ENCODE results near the gene UBE2E2.
"Not testable (repeated sequence)": the region's sequence is repeated elsewhere in the genome, so short reads cannot be mapped to it uniquely, and the experiment has no call there.

Gene UBE2E2

GRCh38 chr3:23611737-23612295 is 408.7 kb downstream of the UBE2E2 start:
- H3K4me3 ChIP-seq (ENCODE audit: low read length), result no peak overlapping the region
- no peaks in the 10 kb centered on the region for H3K4me1 ChIP-seq (ENCODE audit: insufficient read depth, low read length)
- H2AFZ ChIP-seq (ENCODE audit: low read depth, low read length), result peak overlapping the region; percentile 33
- no peaks in the 10 kb centered on the region for H3K27me3 ChIP-seq (ENCODE audit: insufficient read depth, low read length)
- no peaks in the 10 kb centered on the region for H3K9me3 ChIP-seq (ENCODE audit: low read length)
- no peaks in the 10 kb centered on the region for H3K36me3 ChIP-seq (ENCODE audit: insufficient read depth, low read length)

GRCh38 chr3:23612296-23612891 is 409.3 kb downstream of the UBE2E2 start:
- no peaks in the 10 kb centered on the region for H3K4me1 ChIP-seq (ENCODE audit: insufficient read depth, low read length)
- H3K9me3 ChIP-seq (ENCODE audit: low read length), result no peaks in the 10 kb centered on the region
- no peak overlapping the region for H3K4me3 ChIP-seq (ENCODE audit: low read length)
- peak overlapping the region; percentile 33 for H2AFZ ChIP-seq (ENCODE audit: low read depth, low read length)
- H3K27me3 ChIP-seq (ENCODE audit: insufficient read depth, low read length), result no peaks in the 10 kb centered on the region
- no peaks in the 10 kb centered on the region for H3K36me3 ChIP-seq (ENCODE audit: insufficient read depth, low read length)

DNA sequence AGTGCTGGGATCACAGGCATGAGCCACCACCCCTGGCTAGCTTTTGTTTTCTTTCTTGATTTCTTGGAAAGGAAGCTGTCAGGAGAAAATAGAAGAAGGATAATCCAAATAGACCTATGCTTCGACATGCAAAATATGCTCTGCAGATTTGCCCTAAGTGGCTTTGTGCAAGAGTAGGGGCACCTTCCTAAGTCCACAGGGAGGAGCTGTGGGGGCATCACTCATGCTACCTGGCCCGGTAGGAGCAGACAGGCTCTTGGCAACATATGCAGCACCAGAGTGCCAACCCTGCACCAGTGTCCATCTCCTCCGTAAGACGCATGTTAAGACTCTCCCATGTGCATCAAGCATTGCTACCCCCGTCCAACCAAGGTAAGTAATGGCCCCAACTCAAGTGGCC is 411.9 kb downstream of the UBE2E2 start:
- no peaks in the 10 kb centered on the region for H3K36me3 ChIP-seq (ENCODE audit: insufficient read depth, low read length)
- no peaks in the 10 kb centered on the region for H3K9me3 ChIP-seq (ENCODE audit: low read length)
- H3K4me3 ChIP-seq (ENCODE audit: low read length), result no peak overlapping the region
- H3K27me3 ChIP-seq (ENCODE audit: insufficient read depth, low read length), result no peaks in the 10 kb centered on the region
- H3K4me1 ChIP-seq (ENCODE audit: insufficient read depth, low read length), result no peaks in the 10 kb centered on the region
- no peak overlapping the region for H2AFZ ChIP-seq (ENCODE audit: low read depth, low read length)

- not testable (repeated sequence) for H3K36me3 ChIP-seq (ENCODE audit: insufficient read depth, low read length); H3K4me3 ChIP-seq (ENCODE audit: low read length); H3K9me3 ChIP-seq (ENCODE audit: low read length); H3K4me1 ChIP-seq (ENCODE audit: insufficient read depth, low read length); H3K27me3 ChIP-seq (ENCODE audit: insufficient read depth, low read length); H2AFZ ChIP-seq (ENCODE audit: low read depth, low read length)
Observed at GRCh38 chr3:23618475-23618874, 415.3 kb downstream of the UBE2E2 start.

GRCh38 chr3:23619705-23620637 is 416.8 kb downstream of the UBE2E2 start:
- Histone ChIP-seq H2AFZ (ENCODE audit: low read depth, low read length) (no peak overlapping the region), H3K36me3 (ENCODE audit: insufficient read depth, low read length) (no peaks in the 10 kb centered on the region), H3K4me3 (ENCODE audit: low read length) (no peak overlapping the region), H3K4me1 (ENCODE audit: insufficient read depth, low read length) (no peaks in the 10 kb centered on the region), H3K27me3 (ENCODE audit: insufficient read depth, low read length) (no peaks in the 10 kb centered on the region), H3K9me3 (ENCODE audit: low read length) (peaks cover 3% of the 10 kb centered on the region)

DNA sequence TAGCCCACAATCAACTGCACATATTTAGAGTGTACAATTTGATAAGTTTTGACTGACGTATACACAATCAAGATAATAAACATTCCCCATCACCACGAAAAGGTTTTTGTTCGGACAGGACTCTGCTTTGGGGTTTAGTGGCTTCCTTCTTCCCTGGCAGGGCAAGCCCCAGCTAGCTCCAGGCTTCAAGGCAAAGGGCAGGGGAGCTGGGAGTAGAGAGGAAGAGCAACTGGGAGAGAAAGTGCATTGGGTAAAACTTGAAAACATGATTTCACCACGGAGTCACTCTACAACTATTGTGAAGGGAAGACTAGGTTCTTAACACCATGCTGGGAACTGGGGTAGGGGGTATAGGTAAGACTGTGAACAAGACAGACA is 417.5 kb downstream of the UBE2E2 start:
- Histone ChIP-seq H2AFZ (ENCODE audit: low read depth, low read length) (no peak overlapping the region), H3K4me3 (ENCODE audit: low read length) (no peak overlapping the region), H3K27me3 (ENCODE audit: insufficient read depth, low read length) (no peaks in the 10 kb centered on the region), H3K4me1 (ENCODE audit: insufficient read depth, low read length) (no peaks in the 10 kb centered on the region), H3K36me3 (ENCODE audit: insufficient read depth, low read length) (no peaks in the 10 kb centered on the region), H3K9me3 (ENCODE audit: low read length) (peaks cover 3% of the 10 kb centered on the region)

GRCh38 chr3:23623844-23624243 is 420.7 kb downstream of the UBE2E2 start:
- no peaks in the 10 kb centered on the region for H3K27me3 ChIP-seq (ENCODE audit: insufficient read depth, low read length)
- H3K4me1 ChIP-seq (ENCODE audit: insufficient read depth, low read length), result no peaks in the 10 kb centered on the region
- peaks cover 3% of the 10 kb centered on the region for H3K9me3 ChIP-seq (ENCODE audit: low read length)
- H3K36me3 ChIP-seq (ENCODE audit: insufficient read depth, low read length), result no peaks in the 10 kb centered on the region
- H2AFZ ChIP-seq (ENCODE audit: low read depth, low read length), result no peak overlapping the region
- no peak overlapping the region for H3K4me3 ChIP-seq (ENCODE audit: low read length)

DNA sequence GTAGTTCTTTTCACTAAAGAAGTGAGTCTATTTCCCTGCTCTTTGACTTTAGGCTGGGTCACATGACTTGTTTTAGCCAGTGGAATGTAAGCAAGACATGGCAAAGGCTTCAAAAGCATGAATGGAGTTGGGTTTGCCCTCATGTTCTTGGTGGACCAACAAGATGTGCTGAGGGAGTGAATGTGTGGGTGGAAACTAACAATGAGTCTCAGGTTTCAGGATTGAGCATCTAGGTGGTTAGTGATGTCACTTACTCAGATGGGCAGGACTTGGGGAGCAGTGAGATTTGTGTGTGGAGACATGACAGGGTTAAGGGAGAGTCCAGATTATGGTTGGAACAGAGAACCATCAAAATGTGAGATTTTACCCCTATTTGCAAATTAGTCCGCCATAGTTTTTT is 421.2 kb downstream of the UBE2E2 start:
- H3K4me1 ChIP-seq (ENCODE audit: insufficient read depth, low read length), result no peaks in the 10 kb centered on the region
- no peak overlapping the region for H3K4me3 ChIP-seq (ENCODE audit: low read length)
- no peaks in the 10 kb centered on the region for H3K36me3 ChIP-seq (ENCODE audit: insufficient read depth, low read length)
- H3K9me3 ChIP-seq (ENCODE audit: low read length), result peaks cover 3% of the 10 kb centered on the region
- H3K27me3 ChIP-seq (ENCODE audit: insufficient read depth, low read length), result no peaks in the 10 kb centered on the region
- H2AFZ ChIP-seq (ENCODE audit: low read depth, low read length), result no peak overlapping the region

DNA sequence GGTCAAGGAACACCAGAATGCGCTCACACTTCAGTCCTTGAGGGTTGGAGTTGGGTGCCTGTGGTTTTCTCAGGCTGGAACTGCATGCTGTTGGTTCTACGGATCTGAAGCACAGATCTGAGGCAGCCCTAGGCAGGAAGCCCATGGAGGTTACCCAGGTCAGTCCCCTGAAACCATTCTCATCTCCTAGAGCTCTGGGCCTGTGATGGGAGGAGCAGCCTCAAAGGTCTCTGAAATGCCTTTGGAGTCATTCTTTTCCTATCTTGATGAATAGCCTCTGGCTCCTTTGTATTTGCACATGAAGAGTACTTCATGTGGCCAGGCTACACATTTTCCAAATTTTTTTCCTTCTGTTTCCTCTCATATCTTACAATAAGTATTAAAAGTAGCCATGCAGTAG is 423.3 kb downstream of the UBE2E2 start:
- Histone ChIP-seq H3K27me3 (ENCODE audit: insufficient read depth, low read length) (no peaks in the 10 kb centered on the region), H3K36me3 (ENCODE audit: insufficient read depth, low read length) (no peaks in the 10 kb centered on the region), H3K4me1 (ENCODE audit: insufficient read depth, low read length) (no peaks in the 10 kb centered on the region), H3K4me3 (ENCODE audit: low read length) (no peak overlapping the region), H3K9me3 (ENCODE audit: low read length) (peaks cover 3% of the 10 kb centered on the region), H2AFZ (ENCODE audit: low read depth, low read length) (no peak overlapping the region)

DNA sequence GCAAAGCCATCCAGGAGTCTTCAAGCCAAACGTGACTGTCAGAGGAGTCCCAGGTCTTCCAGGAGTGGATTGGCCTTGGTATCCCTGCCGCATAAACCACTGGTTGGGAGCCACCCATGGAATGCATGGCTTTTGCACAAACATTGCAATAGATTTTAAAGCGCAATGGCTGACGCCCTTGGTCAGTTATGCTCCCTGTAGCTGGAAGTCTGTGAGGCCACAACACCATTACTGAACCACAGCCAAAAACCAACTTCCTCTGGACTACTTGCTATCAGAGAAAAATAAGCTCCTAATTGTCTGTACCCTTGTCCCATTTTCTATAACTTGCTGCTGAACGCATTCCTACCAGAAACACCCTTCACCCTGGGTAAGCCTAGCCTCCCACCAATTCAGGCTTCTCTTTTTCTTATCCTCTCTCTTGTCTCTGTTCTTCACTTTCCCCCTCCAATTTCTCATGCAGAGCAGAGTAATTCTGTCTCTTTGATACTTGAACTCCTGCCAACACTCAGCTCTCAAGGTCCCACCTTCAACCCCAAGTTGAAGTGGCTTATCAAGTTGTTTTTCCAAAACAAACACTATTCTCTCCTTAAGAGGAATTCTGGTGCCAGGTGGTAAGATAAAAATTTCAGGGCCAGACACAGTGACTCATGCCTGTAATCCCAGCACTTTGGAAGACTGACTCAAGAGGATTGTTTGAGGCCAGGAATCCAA is 426.2 kb downstream of the UBE2E2 start:
- no peak overlapping the region for H2AFZ ChIP-seq (ENCODE audit: low read depth, low read length)
- no peaks in the 10 kb centered on the region for H3K36me3 ChIP-seq (ENCODE audit: insufficient read depth, low read length)
- no peaks in the 10 kb centered on the region for H3K4me1 ChIP-seq (ENCODE audit: insufficient read depth, low read length)
- no peaks in the 10 kb centered on the region for H3K9me3 ChIP-seq (ENCODE audit: low read length)
- no peaks in the 10 kb centered on the region for H3K27me3 ChIP-seq (ENCODE audit: insufficient read depth, low read length)
- H3K4me3 ChIP-seq (ENCODE audit: low read length), result no peak overlapping the region

- Histone ChIP-seq H3K27me3 (ENCODE audit: insufficient read depth, low read length) (no peaks in the 10 kb centered on the region), H3K4me1 (ENCODE audit: insufficient read depth, low read length) (no peaks in the 10 kb centered on the region), H3K9me3 (ENCODE audit: low read length) (peaks cover 2% of the 10 kb centered on the region), H3K36me3 (ENCODE audit: insufficient read depth, low read length) (no peaks in the 10 kb centered on the region), H2AFZ (ENCODE audit: low read depth, low read length) (no peak overlapping the region), H3K4me3 (ENCODE audit: low read length) (no peak overlapping the region)
Observed at GRCh38 chr3:23633261-23633960, 430.3 kb downstream of the UBE2E2 start.

DNA sequence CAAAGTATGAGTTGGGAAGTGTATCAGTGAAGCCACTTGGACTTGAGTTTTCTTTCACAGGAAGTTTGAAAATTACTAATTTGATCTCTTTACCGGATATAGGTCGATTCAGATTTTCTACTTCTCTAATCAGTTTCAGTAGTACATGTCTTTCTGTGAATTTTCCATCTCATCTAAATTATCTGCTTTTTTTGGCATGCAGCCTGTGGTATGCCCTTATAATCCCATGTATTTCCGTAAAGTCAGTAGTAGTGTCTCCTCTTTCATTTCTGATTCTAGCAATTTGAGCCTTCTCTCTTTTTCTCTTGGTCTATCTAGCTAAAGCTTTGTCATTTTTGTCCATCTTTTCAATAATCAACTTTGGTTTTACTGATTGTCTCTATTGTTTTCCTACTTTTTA is 434.2 kb downstream of the UBE2E2 start:
- peaks cover 5% of the 10 kb centered on the region for H3K4me1 ChIP-seq (ENCODE audit: insufficient read depth, low read length)
- no peaks in the 10 kb centered on the region for H3K27me3 ChIP-seq (ENCODE audit: insufficient read depth, low read length)
- no peaks in the 10 kb centered on the region for H3K36me3 ChIP-seq (ENCODE audit: insufficient read depth, low read length)
- no peak overlapping the region for H3K4me3 ChIP-seq (ENCODE audit: low read length)
- peaks cover 5% of the 10 kb centered on the region for H3K9me3 ChIP-seq (ENCODE audit: low read length)
- H2AFZ ChIP-seq (ENCODE audit: low read depth, low read length), result no peak overlapping the region

All from neuron (in vitro differentiated cells).